HG03460 (cell line): ENCODE measurements around the gene MOCS3.
A peak's percentile ranks its signal among the peaks of the same experiment; 100 is the strongest.

Experiments
- ATAC-seq: cut with Tn5 transposase; IDR thresholded peaks from one replicate; pipeline ENCODE4 v1.9.1; 2021; ENCODE audit not compliant: unreplicated experiment

MOCS3 gene

GRCh38 chr20:50958615-50959542, at the start of gene MOCS3:
MOCS3 (plus strand) TSS chr20:50958818; CDS start chr20:50958843, 25 bp downstream.
- peak; percentile 78 for ATAC-seq

- no peak for ATAC-seq
Measured at GRCh38 chr20:50909413-50909812, 49.2 kb upstream of the MOCS3 start.

DNA sequence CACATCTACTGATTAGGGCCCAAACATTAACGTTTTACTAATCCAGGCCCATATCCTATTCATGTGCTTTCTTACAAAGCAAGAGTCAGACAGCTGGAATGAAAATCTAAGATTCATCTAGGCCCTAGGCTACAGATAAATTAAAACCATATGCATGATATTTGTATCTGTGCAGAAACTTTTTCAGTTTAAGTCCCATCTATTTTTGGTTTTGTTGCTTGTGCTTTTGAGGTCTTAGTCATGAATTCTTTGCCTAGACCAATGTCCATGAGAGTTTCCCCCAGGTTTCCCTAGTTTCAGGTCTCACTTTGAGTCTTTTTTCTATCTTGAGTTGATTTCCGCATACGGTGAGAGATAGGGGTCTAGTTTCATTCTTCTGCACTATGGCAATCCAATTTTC, 47.6 kb upstream of the MOCS3 start:
- ATAC-seq: no peak

DNA sequence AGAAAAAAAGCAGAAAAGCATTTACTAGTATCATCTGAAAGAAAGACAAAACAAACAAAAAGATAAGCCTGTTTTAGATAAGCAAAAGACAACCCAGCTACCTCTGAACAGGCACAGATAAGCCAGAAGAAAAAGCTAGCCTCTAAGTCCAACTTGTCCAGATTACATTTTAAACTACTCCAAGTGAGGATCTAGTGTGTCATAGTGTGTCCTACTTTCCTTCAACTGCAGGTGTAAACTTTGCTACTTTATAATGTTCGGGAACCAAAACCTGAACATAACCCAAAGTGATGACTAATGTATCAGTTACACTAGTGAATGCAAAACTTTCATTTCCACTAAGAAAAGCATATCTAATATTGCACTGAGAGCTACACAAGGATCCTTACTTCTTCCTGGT, 46.9 kb upstream of the MOCS3 start:
- ATAC-seq: no peak

DNA sequence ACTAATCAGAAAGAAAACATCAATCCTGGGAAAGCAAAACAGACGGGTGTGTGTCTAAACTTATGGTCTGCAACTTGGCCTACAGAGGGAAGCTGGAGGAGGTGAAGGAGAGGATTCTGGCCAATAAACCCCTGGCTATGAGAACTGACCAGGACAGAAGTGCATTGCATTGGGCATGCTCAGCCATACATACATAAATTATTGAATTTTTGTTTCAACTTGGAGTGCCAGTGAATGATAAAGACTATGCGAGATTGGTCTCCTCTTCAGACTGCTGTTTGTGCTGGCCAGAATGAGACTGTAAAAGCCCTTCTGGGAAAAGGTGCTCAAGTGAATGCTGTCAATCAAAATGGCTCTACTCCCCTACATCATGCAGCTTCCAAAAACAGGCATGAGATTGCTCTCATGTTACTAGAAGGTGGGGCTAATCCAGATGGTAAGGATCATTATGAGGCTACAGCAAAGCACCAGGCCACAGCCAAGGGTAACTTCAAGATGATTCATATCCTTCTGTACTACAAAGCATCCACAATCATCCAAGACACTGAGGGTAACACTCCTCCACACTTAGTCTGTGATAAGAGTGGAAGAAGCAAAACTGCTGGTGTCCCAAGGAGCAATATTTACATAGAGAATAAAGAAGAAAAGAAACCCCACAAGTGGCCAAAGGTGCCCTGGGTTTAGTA, 44.8 kb upstream of the MOCS3 start:
- ATAC-seq: no peak

DNA sequence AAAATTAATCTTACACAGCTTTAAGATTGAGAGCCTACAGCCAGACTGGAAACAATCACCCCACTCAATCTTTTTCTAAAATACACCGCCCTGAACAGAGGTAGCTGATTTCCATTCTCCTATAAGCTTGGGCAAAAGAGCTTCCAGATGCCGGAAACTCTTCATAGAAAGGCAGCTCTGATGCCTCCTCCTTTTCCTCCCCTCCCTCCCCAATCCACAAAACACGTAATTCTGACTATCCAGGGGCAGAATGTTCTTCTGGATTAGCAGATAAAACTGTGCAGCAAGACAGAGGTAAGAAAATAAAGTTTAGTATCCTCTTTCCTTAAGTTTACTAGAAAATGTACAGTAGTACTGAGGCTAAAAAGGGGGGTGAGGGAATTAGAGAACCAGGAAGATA, 43.2 kb upstream of the MOCS3 start:
- no peak for ATAC-seq

DNA sequence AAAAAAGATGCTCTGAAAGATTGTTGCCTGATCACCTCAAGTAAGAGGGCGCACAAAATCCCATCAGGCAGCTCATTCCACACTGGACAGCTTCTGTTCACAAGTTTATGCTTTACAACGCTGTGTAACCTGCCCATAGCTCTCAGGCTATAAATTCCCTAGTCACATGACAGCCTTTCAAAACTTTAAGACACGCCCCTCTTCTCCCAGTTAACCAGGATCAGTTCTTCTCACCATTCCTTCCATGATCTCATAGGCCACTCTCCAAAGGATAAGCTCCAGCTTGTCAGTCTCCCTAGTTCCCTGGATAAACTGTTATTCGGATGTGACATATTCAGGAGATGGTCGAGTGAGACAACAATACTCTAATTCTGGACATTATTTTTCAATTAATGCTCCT, 42.4 kb upstream of the MOCS3 start:
- ATAC-seq: no peak

DNA sequence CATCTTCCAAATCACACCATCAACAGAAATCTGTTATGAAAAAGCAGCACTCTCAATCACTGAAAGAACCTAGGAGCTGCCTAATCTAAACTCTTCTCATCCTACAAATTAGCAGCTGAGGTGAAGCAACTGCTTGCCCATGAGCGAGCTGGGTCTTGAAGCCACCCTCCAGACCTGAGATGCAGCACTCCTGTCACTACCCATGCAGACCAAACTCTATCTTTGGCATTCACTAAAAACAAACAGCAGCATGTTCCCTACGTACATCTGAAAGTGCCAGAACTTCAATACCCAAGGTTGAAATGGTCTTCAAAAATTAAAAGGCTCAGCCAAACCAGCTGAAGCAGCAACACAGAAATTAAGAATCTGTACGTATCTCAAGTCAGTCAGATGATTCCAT, 41.7 kb upstream of the MOCS3 start:
- ATAC-seq: no peak

DNA sequence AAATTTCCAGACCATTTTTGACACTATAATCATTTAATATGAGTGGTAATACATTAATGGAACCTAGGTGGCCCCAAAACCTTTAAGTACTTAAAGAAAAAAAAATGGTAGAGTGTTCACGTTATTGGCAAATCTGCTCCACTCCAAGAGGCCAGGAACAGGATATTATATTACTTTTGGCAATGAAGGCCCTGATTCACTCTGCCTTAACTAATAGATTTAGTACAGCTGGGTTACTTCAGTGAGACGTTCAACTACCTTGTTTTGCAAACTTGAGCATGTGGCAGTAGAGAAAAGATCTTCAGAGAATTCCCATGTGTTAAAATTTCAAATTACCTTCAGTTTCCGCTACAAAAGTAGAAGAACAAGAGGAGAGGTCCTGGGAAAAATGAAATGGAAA, 40.2 kb upstream of the MOCS3 start:
- ATAC-seq: no peak

DNA sequence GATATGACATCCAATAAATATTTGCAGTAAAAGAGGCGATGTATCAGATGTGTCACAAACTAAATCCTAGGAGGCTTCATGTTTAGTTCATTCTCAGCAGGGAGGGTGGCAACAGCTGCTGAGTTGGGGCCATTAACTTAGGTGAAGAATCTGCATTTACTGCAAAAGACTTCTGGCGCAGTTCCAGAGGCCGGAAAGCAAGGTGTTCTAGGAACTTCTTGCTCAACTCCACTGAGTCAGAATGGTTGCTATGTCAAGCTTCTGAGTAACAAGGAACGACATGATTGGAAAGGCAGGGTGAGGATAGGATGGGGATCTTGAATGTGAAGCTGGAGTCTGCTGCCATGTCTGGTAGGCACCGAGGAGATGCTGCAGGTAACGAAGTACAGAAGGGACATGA, 39.1 kb upstream of the MOCS3 start:
- ATAC-seq: no peak

DNA sequence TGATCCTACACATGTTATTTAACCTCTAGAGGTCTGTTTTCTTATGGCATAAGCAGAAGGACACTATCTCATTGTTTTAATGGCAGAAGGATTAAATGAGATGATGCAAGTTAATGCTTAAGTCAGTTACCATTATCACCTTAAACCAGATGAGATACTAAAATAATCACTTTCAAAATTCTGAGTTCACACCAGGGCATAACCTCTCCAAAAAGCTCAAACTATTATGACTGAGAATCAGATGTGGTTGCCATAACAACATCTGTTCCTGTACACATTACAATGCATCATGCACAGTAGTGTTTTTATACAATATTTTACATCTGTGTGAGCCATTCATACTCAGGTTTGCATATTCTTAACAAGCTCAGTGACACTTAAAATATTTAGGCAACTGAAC, 37.6 kb upstream of the MOCS3 start:
- ATAC-seq: no peak

- ATAC-seq: no peak
Measured at GRCh38 chr20:50921803-50922501, 36.7 kb upstream of the MOCS3 start.

- ATAC-seq: no peak
Measured at GRCh38 chr20:50924261-50924920, 34.2 kb upstream of the MOCS3 start.

DNA sequence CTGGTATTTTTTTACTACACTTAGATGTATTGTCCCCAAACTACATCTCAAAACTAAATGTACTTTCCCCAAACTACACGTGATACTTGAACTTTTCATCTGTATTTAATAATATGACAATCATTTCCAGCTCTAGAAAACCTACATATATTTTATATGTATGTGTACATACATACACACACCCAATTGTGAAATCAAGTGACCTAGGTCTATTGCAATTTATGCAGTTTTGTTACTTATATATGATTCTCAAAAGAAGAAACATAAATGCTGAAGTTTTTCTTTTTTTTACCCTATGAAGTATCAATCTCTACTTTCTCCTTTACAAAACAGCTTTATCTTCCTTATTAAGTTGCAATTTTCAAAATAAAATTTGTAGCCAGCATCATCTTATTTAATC, 32.1 kb upstream of the MOCS3 start:
- ATAC-seq: no peak

- no peak for ATAC-seq
Measured at GRCh38 chr20:50928469-50928868, 30.1 kb upstream of the MOCS3 start.

- ATAC-seq: peak; percentile 58
Measured at GRCh38 chr20:50929299-50930138, 29.1 kb upstream of the MOCS3 start.

DNA sequence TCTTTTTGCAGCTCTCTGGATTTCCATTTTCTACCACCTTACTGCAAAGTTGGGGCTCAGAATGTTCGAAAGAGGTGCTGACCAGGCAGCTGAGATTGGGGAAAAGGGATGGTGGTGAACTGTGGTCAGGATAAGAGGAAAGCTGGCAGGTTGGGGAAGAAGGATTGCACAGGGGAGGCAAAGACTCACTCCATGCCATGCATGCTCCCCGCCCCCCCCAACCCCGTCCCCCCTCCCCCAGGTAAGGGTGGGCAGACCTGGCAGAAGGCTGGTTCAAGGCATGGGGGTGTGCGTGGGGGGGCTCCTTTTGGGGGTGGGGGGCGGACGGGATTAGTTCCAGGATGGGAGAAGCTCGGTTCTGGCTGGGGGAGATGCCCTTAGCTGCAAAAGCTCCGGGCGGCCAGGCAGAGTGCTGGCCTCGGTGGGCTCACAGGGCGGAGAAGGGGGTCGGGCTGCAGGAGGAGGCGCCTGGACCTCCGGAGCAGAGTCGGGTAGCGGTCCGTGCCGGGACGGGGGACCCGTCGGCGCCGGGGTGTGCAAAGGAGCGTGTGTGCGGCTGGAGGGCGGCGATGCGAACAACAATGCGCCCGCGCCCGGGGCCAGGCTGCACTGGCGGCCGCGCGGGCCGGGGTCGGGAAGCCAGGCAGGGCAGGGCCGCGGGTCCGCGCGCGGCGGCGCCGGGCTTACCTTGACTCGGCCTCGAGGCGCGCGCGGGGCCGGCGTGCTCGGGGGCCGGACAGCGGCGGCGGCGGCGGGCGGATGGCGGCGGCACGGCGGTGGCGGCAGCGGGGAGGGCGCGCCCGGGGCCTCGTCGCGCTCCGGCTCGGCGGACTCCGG, 28.3 kb upstream of the MOCS3 start:
- ATAC-seq: peak; percentile 4

- peak; percentile 8 for ATAC-seq
Measured at GRCh38 chr20:50930976-50931305, 27.7 kb upstream of the MOCS3 start.

DNA sequence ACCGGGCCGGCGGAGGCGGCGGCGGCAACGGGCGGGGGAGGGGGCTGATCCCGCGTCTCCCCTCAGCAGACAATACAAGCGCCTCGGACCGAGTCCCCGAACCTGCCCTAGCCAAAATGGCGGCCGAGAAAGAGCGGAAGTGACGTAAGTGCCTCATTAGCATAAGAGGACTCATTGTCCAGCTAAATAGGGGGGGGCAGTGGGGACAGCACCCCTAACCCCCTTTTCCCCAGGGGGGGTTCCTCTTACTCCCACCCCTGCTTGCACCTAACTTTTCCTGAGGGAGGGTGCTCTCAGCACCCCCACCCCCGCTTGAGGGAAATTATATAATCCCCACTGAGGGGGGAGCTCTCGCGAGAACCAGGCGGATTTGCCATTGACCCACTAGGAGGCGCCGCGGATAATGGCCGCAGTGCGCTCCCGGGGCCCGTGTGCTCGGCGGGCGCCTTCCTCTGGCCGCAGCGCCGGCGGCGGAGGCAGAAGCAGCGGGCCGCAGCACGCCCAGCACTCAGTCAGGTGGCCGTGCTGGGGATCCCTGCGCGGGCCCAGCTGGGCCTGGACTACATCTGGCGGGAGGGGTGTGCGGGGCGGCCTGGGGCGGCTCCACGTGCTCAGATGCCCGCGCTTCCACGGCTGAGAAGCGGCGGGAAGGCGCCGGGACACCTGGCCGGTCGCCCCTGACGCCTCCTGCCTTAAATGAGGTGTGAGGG, 27.2 kb upstream of the MOCS3 start, which contains the start of gene ADNP:
TSS of gene ADNP (minus strand) at position 132 of the 710 bp plus-strand sequence. CDS start 27,441 bp downstream, outside the sequence.
- ATAC-seq: peak; percentile 62
